CD14-positive monocyte (primary cell): Measurements from ENCODE around the gene PRKCA. TPM values are rescaled to one million over a fixed set of nuclear protein-coding genes. Genes with fewer than 3 reads are reported as not detected.

ENCODE experiments used
- DNase-seq, 3 donors: peaks; one replicate each; pipeline ENCODE4 v3.0.0-alpha.2; 2011 to 2022
- H2AFZ ChIP-seq: 2 replicates; pipeline ENCODE4 v1.6.0; 2012; ENCODE audit warnings: mild to moderate bottlenecking, low read depth, low read length, inconsistent platforms; ENCODE audit not compliant: insufficient read depth, poor library complexity, severe bottlenecking
- H3K27ac ChIP-seq, 2 donors: 1 replicate in 1 of 2; 2 replicates in 1 of 2; pipeline ENCODE4 v1.5.1; 2012 to 2013; ENCODE audit warnings: low read length in 2 of 2, control low read depth in 1 of 2, inconsistent platforms in 1 of 2, low read depth in 1 of 2, mild to moderate bottlenecking in 1 of 2
- H3K27me3 ChIP-seq, 2 donors: one replicate each; pipeline versions ENCODE4 v1.6.0 to v1.6.1; 2011 to 2013; ENCODE audit warnings: low read length in 2 of 2; ENCODE audit not compliant: control insufficient read depth in 2 of 2, insufficient read depth in 2 of 2
- H3K36me3 ChIP-seq, 2 donors: replicated peaks in 1 of 2; 1 replicate in 1 of 2; 2 replicates in 1 of 2; pipeline versions ENCODE4 v1.5.1 to v1.6.1; 2012 to 2013; ENCODE audit warnings: low read length in 2 of 2, control low read depth in 1 of 2, inconsistent platforms in 1 of 2, mild to moderate bottlenecking in 1 of 2; ENCODE audit not compliant: insufficient read depth in 2 of 2, control insufficient read depth in 1 of 2
- H3K4me1 ChIP-seq, 2 donors: 1 replicate in 1 of 2; 2 replicates in 1 of 2; pipeline versions ENCODE4 v1.5.1 to v1.6.1; 2012 to 2013; ENCODE audit warnings: low read length in 2 of 2, control low read depth in 1 of 2, inconsistent platforms in 1 of 2, mild to moderate bottlenecking in 1 of 2, moderate library complexity in 1 of 2; ENCODE audit not compliant: insufficient read depth in 2 of 2, control insufficient read depth in 1 of 2
- H3K4me2 ChIP-seq: replicated peaks from 2 replicates; pipeline ENCODE3; 2012; ENCODE audit warnings: low read length, moderate library complexity, mild to moderate bottlenecking; ENCODE audit not compliant: poor library complexity, severe bottlenecking; ENCODE audit errors: extremely low read depth
- H3K4me3 ChIP-seq, 3 experiments: fragments of 200-600 bp in 1 of 3; sonication (generic) in 1 of 3; replicated peaks in 1 of 3; 1 replicate in 2 of 3; 2 replicates in 1 of 3; pipeline ENCODE4 v1.5.1; 2011 to 2013; ENCODE audit warnings: low read length in 3 of 3, mild to moderate bottlenecking in 3 of 3, control low read depth in 2 of 3, low read depth in 2 of 3, inconsistent platforms in 1 of 3, moderate library complexity in 1 of 3
- H3K79me2 ChIP-seq: 2 replicates; pipeline ENCODE4 v1.6.0; 2012; ENCODE audit warnings: mild to moderate bottlenecking, control low read depth, inconsistent platforms, low read length, moderate library complexity; ENCODE audit not compliant: insufficient read depth
- H3K9ac ChIP-seq: 2 replicates; pipeline ENCODE4 v1.6.0; 2017; ENCODE audit warnings: low read length, mild to moderate bottlenecking; ENCODE audit not compliant: insufficient read depth, poor library complexity, severe bottlenecking
- H3K9me3 ChIP-seq, 2 donors: replicated peaks in 1 of 2; 1 replicate in 1 of 2; 2 replicates in 1 of 2; pipeline versions ENCODE4 v1.5.1 to v1.6.1; 2012 to 2013; ENCODE audit warnings: low read length in 2 of 2, control low read depth in 1 of 2; ENCODE audit not compliant: control insufficient read depth in 1 of 2, insufficient read depth in 1 of 2
- H4K20me1 ChIP-seq: 2 replicates; pipeline ENCODE4 v1.6.0; 2012; ENCODE audit warnings: mild to moderate bottlenecking, low read length, control low read depth, moderate library complexity; ENCODE audit not compliant: insufficient read depth
- H3K27ac Mint-ChIP-seq, 7 donors: one replicate each; pipeline ENCODE4 v1.8.0; 2020; ENCODE audit warnings: mild to moderate bottlenecking in 7 of 7, mixed read lengths in 7 of 7, moderate library complexity in 6 of 7, inconsistent platforms in 2 of 7
- H3K27me3 Mint-ChIP-seq, 3 donors: one replicate each; pipeline ENCODE4 v1.8.0; 2021 to 2022; ENCODE audit warnings: low read depth in 3 of 3, mild to moderate bottlenecking in 3 of 3, mixed read lengths in 3 of 3, moderate library complexity in 3 of 3, inconsistent platforms in 1 of 3
- H3K36me3 Mint-ChIP-seq, 2 donors: one replicate each; pipeline ENCODE4 v1.8.0; 2020; ENCODE audit warnings: mixed read lengths in 2 of 2, inconsistent platforms in 1 of 2, mild to moderate bottlenecking in 1 of 2
- H3K4me1 Mint-ChIP-seq: one replicate; pipeline ENCODE4 v1.8.0; 2020; ENCODE audit warnings: mild to moderate bottlenecking, mixed read lengths
- H3K4me3 Mint-ChIP-seq, 2 donors: one replicate each; pipeline ENCODE4 v1.8.0; 2020; ENCODE audit warnings: mild to moderate bottlenecking in 2 of 2, mixed read lengths in 2 of 2, moderate library complexity in 1 of 2
- H3K9me3 Mint-ChIP-seq, 7 donors: one replicate each; pipeline ENCODE4 v1.8.0; 2020 to 2022; ENCODE audit warnings: mixed read lengths in 7 of 7, mild to moderate bottlenecking in 6 of 7, moderate library complexity in 6 of 7, inconsistent platforms in 2 of 7
- CTCF ChIP-seq: fragments of 200-600 bp; IDR thresholded peaks from one replicate; pipeline ENCODE4 v1.8.0; 2022; ENCODE audit warnings: antibody characterized with exemption, mild to moderate bottlenecking
- WGBS: methylation state at CpG from one replicate; pipeline ENCODE4 v1.1.5; 2013; ENCODE audit warnings: missing lambda C conversion rate; ENCODE audit not compliant: insufficient coverage; 5-methylcytosine and 5-hydroxymethylcytosine counted together
- intact Hi-C, 2 donors: fragments of 100-400 bp; cut with micrococcal nuclease; formaldehyde crosslinking; loops; one replicate each; pipeline versions ENCODE4 v1.15.0 to v1.15.1; 2023
- polyA plus RNA-seq, 3 donors: library from polyadenylated mRNA; depleted of rRNA in 1 of 3; unstranded in 2 of 3; stranded (reverse) in 1 of 3; fragments of 300-500 nt in 2 of 3; fragments of >200 nt in 1 of 3; fragmentation: Illumina TruSeq in 2 of 3; gene quantifications; 1 replicate in 2 of 3; 2 replicates in 1 of 3; pipeline ENCODE4 v1.2.3, GENCODE V29; 2012 to 2021

PRKCA gene
- polyA plus RNA-seq, 3 donors, result 0.22 to 7.1 (median 0.30) TPM

GRCh38 chr17:66585472-66585871 lies 283.1 kb downstream of the PRKCA start:
- Histone ChIP-seq H2AFZ (no peak overlapping the region), H3K79me2 (no peaks in the 10 kb centered on the region), H3K4me2 (no peak overlapping the region), H3K9me3 (no peaks in the 10 kb centered on the region), H3K4me3 (no peak overlapping the region), H3K9ac (no peak overlapping the region), H4K20me1 (peaks cover 3% of the 10 kb centered on the region), H3K27me3 (no peaks in the 10 kb centered on the region), H3K4me1 (no peaks in the 10 kb centered on the region), H3K27ac (no peak overlapping the region), H3K36me3 (no peaks in the 10 kb centered on the region)
- H3K4me3 Mint-ChIP-seq, result no peak overlapping the region
- WGBS, result 79% methylated on average over 4 of the region's 5 CpGs
- no peak for TF ChIP-seq CTCF
- H3K4me1 Mint-ChIP-seq, result peaks cover 11% of the 10 kb centered on the region
- no peak overlapping the region for H3K27ac Mint-ChIP-seq
- H3K36me3 Mint-ChIP-seq, result peaks cover 2 to 3% of the 10 kb centered on the region in 2 donors
- intact Hi-C loops, result no loop called here
- no peak for DNase-seq
- peaks cover 0 to 4% (median 0%) of the 10 kb centered on the region in 7 donors for H3K9me3 Mint-ChIP-seq
- H3K27me3 Mint-ChIP-seq, result peaks cover 0 to 4% (median 0%) of the 10 kb centered on the region in 3 donors

GRCh38 chr17:66589892-66590291 lies 287.5 kb downstream of the PRKCA start:
- no peaks in the 10 kb centered on the region for H3K79me2 ChIP-seq
- H3K4me3 ChIP-seq, result no peak overlapping the region
- H3K4me2 ChIP-seq, result no peak overlapping the region
- H3K4me1 ChIP-seq, result no peaks in the 10 kb centered on the region
- no peaks in the 10 kb centered on the region for H3K36me3 ChIP-seq
- intact Hi-C loops, result no loop called here
- no peak for TF ChIP-seq CTCF
- peaks cover 0 to 4% (median 0%) of the 10 kb centered on the region in 3 donors for H3K27me3 Mint-ChIP-seq
- H4K20me1 ChIP-seq, result peaks cover 3% of the 10 kb centered on the region
- no peak overlapping the region for H3K27ac ChIP-seq
- peaks cover 3 to 4% of the 10 kb centered on the region in 2 donors for H3K36me3 Mint-ChIP-seq
- H3K9ac ChIP-seq, result no peak overlapping the region
- H3K9me3 Mint-ChIP-seq, result peaks cover 0 to 5% (median 2%) of the 10 kb centered on the region in 7 donors
- no peak for DNase-seq
- no peak overlapping the region for H3K4me3 Mint-ChIP-seq
- 99% methylated on average over 7 of the region's 7 CpGs for WGBS
- no peaks in the 10 kb centered on the region for H3K27me3 ChIP-seq
- no peak overlapping the region for H2AFZ ChIP-seq
- H3K4me1 Mint-ChIP-seq, result peaks cover 4% of the 10 kb centered on the region
- H3K9me3 ChIP-seq, result no peaks in the 10 kb centered on the region
- H3K27ac Mint-ChIP-seq, result no peak overlapping the region
